ENCODE measurements around the gene R3HDM2.

- TF ChIP-seq CTCF (IDR thresholded peaks at IDR 0.05) (no peak), EZH2 (IDR thresholded peaks at IDR 0.05; ENCODE audit: borderline replicate concordance, insufficient read depth, low read depth, low read length, poor library complexity, severe bottlenecking) (no peak)
Measured at GRCh38 chr12:57395121-57395520, 35.7 kb downstream of the R3HDM2 start.

All from B cell (primary cell).